ENCODE data around the gene CNTN4. TPM values are rescaled to one million over a fixed set of nuclear protein-coding genes. Genes with fewer than 3 reads are reported as not detected.

The CNTN4 gene
- total RNA-seq, 1 donor from 2014 or later, result 1.6 TPM

DNA sequence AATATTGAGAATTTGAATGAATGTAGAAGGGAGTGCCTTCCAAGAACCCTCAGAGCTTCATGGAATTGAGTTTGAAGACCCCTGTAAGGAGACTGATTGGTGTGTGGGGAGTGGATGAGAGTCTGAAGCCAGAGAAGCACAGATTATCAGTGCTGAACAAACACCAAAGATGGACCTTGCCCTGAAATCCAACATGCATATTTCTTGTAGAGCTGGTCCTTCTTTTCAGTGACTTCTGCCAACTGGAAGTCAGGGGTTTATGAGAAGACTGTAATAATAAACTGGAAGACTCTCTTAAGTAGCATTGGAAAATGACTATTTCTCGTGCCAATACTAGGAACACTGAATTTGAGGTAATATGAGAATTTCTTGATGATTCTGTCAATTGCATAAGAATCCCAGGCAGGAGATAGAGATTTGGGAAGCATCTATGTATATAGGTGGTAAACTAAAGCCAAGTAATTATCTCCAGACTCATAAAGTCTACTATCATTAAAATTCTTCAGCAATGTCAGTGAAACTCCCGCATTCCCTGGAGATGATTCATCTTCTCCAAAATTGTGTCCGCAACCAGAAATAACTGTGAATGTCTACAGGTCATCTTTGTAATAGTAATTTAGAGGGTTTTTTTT, 797.8 kb downstream of the CNTN4 start:
- DNase-seq (ENCODE audit: low read depth), result no peak
- TF ChIP-seq, protein P1, sequence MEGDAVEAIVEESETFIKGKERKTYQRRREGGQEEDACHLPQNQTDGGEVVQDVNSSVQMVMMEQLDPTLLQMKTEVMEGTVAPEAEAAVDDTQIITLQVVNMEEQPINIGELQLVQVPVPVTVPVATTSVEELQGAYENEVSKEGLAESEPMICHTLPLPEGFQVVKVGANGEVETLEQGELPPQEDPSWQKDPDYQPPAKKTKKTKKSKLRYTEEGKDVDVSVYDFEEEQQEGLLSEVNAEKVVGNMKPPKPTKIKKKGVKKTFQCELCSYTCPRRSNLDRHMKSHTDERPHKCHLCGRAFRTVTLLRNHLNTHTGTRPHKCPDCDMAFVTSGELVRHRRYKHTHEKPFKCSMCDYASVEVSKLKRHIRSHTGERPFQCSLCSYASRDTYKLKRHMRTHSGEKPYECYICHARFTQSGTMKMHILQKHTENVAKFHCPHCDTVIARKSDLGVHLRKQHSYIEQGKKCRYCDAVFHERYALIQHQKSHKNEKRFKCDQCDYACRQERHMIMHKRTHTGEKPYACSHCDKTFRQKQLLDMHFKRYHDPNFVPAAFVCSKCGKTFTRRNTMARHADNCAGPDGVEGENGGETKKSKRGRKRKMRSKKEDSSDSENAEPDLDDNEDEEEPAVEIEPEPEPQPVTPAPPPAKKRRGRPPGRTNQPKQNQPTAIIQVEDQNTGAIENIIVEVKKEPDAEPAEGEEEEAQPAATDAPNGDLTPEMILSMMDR (conservative IDR thresholded peaks at IDR 0.05; ENCODE audit: low read depth, low read length), result no peak
- H3K4me3 ChIP-seq (ENCODE audit: low read depth, low read length), result no peak overlapping the region

DNA sequence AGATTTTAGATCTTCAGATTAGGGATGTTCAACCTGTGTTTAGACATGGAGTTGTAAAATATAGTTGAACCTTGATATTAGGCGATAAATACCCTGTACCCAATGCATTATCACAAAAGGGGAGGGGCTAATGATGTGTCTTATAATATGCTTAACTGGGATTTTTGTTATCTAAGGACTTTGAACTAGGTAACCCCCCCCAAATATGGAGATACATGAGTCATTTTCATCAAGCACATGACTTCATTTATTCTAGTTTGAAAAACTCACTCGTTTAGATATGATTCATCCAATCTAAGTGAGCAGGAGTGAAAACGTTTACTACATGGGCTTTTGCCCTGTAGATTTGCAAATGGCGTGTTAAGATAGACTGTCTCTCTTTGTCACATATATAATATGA, 799.2 kb downstream of the CNTN4 start:
- DNase-seq (ENCODE audit: low read depth), result no peak
- no peak overlapping the region for H3K4me3 ChIP-seq (ENCODE audit: low read depth, low read length)
- TF ChIP-seq, protein P1 (conservative IDR thresholded peaks at IDR 0.05; ENCODE audit: low read depth, low read length), result no peak

DNA sequence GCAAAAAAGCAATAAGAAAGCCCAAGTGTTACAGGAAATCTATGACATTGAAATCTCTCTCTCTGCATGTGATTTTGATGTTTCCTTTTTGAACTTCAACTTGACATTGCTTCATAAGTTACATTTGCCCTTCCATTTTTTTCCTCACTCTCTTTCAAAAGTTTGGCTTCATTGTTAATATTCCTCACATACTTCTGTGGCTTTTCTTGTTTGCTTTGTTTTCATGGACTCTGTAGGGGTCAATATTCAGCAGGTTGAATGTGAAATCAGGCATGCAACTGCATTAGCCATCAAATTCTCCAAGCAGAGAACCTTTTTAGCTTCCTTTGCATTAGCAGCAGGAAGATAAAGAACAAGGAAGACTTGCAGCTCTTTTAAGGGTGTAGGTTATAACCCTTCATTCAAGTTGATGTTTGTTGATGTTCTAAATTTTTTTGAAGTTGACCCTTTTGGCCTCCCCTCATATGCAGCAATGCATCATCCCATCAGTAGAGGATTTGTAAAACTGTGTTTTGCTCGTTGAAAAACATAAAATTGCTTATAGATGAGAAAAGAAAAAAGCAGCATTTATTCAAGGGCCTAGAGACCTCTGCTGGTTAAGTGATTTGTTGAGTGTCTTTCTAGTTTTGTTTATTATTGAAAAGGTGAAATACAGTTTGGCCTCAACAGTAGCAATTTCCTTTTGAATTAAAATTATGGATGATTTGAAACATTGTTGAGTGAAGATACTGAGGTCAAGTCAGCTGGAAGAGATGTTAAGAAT, 800.1 kb downstream of the CNTN4 start:
- H3K4me3 ChIP-seq (ENCODE audit: low read depth, low read length), result no peak overlapping the region
- TF ChIP-seq, protein P1 (conservative IDR thresholded peaks at IDR 0.05; ENCODE audit: low read depth, low read length), result peak; percentile 19
- no peak for DNase-seq (ENCODE audit: low read depth)

DNA sequence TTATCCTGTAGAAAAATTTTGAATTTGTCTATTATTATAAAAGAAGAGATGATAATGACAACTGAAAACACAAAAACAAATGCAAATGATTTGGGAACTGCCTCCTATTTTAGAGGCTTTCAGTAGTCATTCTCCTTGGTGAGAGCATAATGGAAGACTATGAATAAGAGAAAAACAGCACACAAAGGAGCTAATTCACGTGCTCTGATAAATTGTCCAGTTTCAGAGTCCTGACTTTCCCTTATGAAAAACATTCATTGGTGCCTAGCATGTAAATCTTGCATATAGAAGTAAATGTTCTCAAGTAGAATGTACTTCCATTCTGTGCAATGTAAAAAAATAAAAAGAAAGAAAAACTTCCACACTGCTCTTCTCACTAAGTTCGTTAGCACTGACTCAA, 805.4 kb downstream of the CNTN4 start:
- TF ChIP-seq, protein P1 (conservative IDR thresholded peaks at IDR 0.05; ENCODE audit: low read depth, low read length), result no peak

DNA sequence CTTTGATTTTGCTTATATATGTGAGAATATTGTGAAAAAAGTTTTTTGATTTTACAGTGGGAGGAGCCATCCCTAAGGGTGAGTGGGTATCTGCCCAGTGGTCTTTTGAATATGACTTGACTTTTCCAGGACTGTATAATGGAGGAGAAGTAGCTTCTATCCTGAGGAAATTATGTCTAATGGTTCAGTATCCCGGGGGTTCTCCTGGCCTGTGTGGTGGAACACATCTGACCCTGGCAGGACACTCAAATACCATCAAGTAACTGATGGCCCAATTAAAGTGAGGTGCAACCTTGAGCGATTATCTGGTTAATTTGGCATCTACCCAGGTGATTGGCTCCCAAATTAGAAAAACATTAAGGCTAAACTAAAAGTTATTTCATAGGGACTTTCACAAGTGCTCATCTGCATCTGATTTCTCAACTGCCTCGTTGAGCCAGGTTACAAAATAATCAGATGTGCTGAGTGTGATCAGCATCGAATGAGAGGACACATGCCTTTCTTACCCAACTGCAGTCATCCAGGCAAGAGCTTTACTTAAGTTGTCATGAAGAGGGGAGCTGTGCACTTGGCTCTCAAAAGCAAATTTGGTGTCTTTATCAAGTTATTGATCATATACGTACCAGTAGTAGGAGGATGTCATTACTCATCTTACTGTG, 810.2 kb downstream of the CNTN4 start:
- no peak overlapping the region for H3K4me3 ChIP-seq (ENCODE audit: low read depth, low read length)
- DNase-seq (ENCODE audit: low read depth), result no peak
- TF ChIP-seq, protein P1 (conservative IDR thresholded peaks at IDR 0.05; ENCODE audit: low read depth, low read length), result no peak

More for the DNA sequence above, 805.4 kb downstream of the CNTN4 start:
- no peak overlapping the region for H3K4me3 ChIP-seq (ENCODE audit: low read depth, low read length)
- DNase-seq (ENCODE audit: low read depth), result no peak

DNA sequence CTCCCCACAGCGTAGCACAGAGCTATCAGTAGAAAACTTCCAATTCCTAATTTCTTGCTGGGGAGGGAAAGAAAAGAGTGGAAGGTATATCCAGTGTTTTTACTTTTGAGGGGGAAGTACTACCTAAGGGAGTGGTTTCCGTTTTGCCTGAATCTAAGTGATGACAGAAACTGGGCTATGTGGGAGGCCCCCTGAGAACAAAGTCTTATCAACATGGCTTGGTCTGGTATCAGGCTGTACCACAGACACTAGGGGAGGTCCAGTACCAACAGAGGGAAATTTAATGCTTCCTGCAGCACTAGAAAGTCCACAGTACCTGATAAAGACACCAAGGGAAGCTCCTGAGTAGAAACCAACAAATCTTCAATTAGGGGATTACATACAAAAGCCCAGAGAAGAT, 812.3 kb downstream of the CNTN4 start:
- DNase-seq (ENCODE audit: low read depth), result no peak
- TF ChIP-seq, protein P1 (conservative IDR thresholded peaks at IDR 0.05; ENCODE audit: low read depth, low read length), result no peak
- H3K4me3 ChIP-seq (ENCODE audit: low read depth, low read length), result no peak overlapping the region

Data from epithelial cell of proximal tubule (primary cell).